Measurements from ENCODE around the gene FBXO21.
"Not testable (repeated sequence)": the region's sequence is repeated elsewhere in the genome, so short reads cannot be mapped to it uniquely, and the experiment has no call there.

Gene FBXO21, protein sequence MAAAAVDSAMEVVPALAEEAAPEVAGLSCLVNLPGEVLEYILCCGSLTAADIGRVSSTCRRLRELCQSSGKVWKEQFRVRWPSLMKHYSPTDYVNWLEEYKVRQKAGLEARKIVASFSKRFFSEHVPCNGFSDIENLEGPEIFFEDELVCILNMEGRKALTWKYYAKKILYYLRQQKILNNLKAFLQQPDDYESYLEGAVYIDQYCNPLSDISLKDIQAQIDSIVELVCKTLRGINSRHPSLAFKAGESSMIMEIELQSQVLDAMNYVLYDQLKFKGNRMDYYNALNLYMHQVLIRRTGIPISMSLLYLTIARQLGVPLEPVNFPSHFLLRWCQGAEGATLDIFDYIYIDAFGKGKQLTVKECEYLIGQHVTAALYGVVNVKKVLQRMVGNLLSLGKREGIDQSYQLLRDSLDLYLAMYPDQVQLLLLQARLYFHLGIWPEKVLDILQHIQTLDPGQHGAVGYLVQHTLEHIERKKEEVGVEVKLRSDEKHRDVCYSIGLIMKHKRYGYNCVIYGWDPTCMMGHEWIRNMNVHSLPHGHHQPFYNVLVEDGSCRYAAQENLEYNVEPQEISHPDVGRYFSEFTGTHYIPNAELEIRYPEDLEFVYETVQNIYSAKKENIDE

DNA sequence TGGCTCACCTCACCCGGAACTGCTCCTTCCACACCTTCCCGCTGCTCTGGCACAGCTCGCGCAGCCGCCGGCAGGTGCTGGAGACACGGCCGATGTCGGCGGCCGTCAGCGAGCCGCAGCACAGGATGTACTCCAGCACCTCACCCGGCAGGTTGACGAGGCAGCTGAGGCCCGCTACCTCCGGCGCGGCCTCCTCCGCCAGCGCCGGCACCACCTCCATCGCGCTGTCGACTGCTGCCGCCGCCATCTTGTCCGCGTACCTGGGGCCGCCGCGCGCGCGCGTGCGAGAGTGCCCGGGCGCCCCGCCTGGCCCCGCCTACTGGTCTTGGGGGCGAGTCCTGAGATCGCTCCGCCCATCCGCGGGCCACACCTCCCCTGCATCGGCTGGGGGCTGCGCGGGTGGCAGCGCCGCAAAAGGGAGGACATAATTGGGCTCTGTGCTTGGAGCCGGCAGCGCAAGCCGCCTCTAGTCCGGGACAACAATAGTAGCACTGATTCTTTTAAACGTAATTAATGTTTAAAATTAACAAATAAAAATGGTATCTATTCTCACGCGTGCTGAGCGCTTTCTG, at the start of gene FBXO21:
Gene FBXO21, minus strand, starts transcription at position 261 of the 572 bp plus-strand sequence. Its CDS starts 14 bp downstream, at position 247.
- peak; percentile 78 for DNase-seq

DNA sequence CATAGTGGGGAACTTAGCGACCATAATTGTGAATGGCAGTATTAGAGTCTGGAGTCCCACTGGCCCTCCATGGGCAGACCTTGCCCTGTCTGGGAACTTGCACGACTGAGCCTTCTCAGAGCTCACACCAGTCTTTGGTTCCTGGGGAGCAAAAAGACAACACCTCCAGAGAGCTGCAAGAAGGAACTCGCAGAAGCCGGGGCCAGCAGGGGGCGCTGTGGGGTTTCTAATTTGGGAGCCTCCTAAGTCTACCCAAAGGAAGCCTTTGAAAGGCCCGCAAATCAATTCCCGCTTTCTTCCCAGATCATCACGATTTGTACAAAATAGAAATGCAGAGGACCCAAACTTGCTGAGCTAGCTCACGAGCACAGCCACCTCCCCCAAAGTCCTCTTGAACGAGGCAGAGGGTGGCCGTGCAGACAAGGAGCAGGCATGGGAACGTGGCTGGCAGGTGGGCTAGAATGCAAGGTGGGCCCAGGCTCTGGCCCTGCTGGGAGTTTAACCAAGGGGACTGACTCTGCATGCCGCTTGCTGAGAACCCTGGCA, 46.3 kb upstream of the FBXO21 start:
- peak; percentile 44 for DNase-seq

DNA sequence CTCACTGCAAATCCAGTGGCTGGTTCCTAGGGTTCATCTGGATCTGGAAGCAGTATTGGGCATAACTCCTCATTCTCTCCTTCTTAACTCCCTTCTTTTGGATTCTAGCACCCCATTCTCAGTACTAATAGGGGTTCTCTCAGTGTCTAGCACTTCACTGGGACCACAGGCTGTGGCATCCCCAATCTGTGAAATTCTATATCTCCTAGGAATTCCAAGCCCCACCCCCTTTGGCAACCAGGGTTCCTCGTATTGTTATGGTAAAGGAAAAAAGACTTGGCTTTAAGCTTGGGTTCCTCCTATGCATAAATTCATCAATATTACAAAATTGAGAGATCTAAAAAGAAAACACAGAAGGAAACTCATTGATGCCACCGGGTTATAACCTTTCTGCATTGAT, 45.0 kb upstream of the FBXO21 start:
- no peak for DNase-seq

DNA sequence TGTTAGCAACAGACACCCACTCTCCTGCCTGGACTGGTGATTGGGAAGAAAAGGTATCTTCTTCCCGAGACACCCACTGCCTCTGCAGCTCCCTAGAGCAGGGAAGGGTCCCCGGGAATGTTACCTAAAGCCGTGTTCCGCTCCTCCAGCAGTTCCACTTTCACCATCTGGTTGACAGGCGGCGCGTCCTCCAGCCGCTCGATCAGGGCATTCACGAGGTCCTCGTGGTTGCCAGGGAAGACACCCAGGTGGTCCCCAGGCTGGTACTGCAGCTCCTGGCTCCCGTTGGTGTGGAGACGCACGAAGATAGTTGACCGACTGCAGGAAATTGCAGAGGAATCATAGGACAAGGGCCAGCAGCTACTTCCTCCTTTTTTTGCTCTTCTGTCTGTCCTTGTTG, 44.2 kb upstream of the FBXO21 start:
- no peak for DNase-seq

DNA sequence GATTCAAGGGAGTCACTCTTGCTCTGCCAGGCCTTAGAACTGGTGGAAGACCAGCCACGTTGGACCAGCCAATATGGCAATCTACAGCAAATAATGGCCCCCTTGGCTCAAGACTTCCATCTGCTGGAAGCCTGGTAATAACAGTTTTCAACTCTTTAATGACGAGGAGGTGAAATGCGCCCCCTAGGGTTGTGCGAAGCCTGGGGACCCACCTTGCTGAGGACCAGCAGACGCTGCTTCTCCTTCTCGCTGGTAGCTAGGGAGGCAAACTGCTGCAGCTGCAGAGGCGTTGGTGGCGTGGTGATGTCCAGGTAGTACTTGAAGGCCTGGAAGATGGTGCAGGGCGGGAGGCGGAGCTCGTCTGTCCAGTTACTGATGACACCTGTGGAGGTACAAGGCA, 41.5 kb upstream of the FBXO21 start:
- no peak for DNase-seq

DNA sequence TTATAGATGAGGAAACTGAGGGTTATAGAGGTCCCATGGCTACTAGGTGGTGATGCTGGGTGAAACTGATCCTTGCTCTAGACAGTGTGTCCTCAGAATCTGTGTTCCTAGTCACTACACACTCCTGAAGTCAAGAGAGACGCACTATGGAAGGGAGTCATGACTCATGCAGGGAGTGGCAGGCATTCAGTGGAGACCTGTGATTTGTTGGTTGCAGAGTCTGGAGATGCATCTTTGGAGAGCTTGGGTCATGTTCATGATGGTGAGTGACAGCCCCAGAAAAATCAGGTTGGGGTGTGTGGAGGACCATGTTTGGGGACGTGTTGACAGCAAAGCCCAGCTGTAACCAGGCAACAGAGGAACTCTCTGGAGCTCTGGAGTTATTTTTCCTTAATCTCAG, 38.0 kb upstream of the FBXO21 start:
- no peak for DNase-seq

DNA sequence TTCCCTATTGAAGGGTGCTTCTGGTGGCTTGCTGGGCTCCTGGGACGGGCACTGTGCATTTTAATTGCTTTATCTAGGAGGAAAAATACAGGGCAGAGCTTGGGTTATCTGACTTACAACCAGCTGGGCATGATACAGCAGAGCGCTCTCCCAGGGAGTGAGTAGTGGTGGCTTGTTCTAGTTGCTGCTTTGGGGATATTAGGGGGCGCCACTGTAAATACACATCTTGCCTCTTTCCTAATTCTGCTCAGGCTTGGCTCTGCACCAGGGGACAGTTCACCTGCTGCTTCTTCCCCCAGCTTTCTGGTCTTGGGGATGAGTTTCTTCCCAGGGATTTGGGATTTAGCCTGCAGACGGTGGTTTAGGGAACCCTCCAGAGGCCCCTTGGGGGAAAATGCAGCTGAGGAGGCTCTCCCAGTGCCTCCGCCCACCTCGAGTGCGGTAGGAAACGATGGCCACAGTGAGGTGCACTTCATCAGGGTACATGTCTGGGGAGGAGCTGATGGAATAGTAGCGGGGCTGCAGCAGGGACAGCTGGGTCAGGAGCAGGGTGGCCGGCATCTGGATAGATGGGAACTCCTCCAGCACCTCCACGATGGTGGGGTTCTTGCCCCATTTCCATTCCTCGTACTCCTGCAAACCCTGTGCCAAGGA, 36.9 kb upstream of the FBXO21 start:
- DNase-seq: no peak

DNA sequence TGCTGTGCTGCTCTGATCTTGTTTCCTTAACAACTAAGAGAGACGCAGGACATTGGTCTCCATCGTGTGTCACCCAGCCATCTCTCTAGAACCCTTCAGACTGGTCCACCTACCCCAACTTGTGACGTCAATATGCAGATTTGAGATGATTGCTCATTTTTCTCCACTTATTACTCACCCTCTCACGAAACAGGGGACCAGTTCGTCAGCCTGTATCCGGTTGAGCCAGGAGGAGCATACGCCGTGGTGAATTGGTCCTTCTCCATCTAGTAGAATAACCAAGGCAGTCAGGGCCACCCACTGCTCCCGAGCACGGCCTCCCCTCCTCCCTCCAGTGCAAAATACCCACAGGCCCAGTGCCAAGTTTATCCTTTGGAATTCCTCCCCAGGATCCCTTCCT, 36.2 kb upstream of the FBXO21 start:
- no peak for DNase-seq

DNA sequence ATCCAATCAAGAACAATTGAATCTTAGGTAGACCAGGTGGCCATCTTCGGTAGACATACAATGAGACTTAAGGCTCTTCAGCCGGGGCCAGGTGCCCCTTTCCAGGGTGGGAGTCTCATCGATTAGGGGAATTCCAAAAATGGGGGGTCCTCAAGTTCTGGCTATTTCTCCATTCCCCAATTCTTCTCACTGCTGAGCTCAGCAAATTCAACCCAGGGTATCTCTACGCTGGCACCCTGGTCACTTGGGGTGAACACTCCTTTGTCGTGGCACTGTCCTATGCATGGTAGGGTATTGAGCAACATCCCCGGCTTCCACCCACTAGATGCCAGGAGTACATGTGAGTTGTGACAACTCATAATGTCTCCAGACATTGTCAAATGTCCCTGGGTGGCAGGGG, 34.9 kb upstream of the FBXO21 start:
- DNase-seq: no peak

DNA sequence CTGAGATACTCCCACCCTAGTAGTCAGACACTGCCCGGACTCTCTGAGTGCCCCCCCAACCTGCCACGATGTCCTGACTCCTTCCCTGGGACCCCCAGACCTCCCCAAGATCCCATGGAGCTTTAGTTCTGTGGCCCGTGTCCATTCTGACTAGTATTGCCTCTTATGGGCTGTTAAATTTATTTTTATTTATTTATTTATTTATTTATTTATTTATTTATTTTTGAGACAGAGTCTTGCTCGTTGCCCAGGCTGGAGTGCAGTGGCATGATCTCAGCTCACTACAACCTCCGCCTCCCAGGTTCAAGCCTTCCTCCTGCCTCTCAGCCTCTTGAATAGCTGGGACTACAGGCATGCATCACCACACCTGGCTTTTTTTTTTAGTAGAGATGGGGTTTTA, 30.7 kb upstream of the FBXO21 start:
- not testable (repeated sequence) for DNase-seq

DNA sequence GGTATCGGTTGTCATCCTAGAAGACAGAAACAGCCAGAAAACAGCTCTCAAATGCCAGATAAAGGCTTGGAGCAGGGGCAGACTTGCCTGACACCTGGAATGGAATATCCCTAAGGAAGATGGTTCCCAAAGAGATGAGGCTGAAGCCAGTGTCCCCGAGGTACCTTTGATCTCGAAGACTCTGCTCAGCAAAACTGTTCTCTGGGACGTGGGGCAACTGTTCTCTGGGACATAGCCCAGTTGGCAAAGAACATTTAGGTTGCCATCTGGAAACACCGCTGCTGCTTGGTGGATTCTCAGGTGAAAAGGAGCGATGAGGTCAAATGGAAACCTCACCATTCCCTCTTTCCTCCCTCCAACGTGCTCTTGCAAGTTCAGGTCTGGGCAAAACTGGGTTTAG, 27.9 kb upstream of the FBXO21 start:
- DNase-seq: no peak

DNA sequence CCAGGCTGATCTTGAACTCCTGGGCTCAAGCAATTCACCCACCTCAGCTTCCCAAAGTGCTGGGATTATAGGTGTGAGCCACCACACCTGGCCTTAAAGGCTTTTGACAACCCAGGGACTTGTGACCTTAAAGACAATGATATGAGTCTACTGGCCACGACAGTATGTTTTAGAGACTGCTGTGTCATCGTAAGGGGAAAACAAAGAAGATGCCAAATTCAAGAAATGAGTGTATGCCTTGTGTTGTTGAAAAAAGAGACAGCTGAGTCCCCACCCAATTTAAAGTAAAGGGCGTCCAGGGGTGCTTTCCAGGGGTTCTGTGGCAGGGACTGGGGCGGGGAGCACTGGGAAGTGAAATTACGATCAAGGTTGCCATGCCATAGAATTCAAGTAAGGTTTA, 26.4 kb upstream of the FBXO21 start:
- DNase-seq: no peak

DNA sequence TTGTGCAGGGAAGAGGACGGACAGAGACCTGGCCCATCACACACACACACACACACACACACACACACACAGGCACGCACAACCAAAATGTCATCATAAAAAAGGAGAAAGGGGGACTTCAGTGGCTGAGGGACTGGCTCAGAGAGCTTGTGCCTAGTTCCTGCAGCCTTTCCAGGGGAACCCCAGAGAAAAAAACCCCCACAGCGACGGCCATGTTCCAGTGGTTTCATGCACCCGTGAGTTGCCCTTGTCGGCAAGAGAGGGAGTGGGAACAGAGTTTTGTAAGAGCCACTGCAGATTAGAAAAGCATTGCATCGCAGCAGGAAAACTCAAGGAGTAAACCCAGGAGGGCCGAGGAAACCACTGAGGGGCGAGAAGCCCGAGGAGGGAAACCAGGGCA, 24.5 kb upstream of the FBXO21 start:
- DNase-seq: no peak

DNA sequence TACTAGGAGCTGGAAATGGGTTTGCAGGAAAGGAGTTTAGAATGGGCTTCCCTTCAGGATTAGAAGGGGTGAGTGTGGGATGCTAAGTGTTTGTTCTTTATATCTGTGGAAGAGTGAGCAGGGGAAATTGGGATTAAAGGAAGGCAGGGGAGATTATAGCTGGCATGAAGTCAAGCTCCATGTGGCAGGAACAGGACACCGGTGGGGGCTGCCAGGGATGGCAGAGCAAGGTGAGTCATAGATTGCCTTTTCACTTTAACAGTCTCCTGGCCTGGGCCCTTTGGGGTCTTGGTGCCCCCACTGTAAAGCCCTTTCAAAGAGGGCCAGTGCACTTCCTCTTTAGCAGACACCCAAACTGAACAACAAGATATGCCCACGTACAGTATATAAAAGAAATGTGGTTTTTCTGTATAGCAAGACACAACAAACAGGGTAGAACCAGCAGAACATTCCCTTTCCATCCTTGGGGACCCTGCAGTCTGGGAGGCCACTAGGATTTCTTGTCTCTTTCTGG, 23.1 kb upstream of the FBXO21 start:
- DNase-seq: no peak

DNA sequence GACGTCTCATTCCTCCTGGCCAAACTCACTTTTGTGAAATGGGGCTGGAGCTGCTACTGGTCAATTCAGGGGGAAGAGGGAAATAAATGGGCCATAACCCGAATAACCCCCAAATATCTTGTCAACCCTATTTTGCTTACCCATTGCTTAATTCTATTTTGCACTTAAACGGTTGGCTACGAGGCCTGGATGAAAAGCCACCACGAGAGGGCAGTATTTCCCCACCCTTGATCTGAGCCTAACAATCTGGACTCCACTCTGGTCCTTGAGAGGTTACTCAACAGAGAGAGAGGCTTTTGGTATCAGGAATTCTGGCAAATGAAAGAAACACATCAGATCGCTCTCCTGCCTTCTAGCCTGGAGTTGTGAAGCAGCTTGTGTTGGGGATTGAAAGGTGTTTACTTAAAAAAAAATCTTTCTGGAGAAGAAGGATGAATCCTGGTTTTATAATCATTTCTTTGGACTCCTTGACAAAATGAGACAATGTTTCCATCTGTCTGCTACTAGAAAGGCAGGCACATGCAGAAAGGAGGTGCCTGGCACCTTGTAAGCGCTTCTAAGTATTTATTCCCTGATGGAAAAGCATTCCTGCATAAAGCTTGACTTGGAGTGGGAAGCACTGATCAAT, 22.4 kb upstream of the FBXO21 start:
- peak; percentile 31 for DNase-seq

DNA sequence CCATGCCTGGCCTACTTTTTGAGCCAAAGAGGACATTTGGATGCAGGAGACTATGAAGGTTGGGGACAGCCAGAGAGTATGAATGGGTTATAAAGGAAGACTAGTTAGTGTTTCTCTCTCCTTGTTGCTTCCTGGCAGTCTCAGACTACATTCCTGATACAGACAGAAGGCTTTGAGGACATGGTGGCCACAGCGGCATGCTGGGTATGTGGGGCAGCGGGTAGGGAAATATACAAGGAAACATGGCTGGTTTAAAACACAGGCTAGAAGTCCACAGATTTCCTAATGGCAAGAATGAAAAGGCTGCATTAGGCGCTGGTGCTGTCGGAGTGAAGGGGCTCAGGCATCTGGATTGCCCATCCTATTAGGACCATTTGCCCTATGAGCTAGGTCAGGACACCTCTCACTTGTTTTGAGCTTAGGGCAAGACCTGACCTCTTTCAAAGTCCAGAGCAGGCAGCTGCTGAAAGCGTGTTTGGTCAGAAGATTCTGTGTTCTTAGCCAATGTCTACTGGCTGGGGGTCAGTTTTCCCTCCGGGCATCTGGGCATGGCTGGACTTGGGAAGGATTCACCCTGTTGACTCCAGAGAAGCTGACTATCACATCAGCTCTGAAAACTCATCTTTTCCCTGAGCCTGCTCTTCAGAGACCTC, 20.1 kb upstream of the FBXO21 start:
- DNase-seq: no peak

DNA sequence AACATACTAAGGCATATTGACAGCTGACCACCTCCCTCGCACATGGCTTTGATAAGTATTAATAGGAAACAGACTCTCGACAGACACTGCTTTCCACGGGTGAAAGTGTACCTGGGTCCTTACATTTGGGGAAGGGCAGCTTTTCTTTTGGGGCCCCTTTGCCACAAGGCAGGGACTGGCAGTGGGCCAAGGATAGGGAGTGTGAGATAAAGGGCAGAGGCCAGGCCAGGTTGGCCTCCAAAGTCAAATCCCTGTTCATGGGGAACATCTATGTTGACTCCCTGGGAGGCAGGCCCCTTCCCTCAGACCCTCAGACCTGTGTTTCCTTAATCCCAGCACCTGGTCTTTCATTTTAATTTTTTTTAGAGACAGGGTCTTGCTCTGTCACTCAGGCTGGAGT, 19.4 kb upstream of the FBXO21 start:
- no peak for DNase-seq

DNA sequence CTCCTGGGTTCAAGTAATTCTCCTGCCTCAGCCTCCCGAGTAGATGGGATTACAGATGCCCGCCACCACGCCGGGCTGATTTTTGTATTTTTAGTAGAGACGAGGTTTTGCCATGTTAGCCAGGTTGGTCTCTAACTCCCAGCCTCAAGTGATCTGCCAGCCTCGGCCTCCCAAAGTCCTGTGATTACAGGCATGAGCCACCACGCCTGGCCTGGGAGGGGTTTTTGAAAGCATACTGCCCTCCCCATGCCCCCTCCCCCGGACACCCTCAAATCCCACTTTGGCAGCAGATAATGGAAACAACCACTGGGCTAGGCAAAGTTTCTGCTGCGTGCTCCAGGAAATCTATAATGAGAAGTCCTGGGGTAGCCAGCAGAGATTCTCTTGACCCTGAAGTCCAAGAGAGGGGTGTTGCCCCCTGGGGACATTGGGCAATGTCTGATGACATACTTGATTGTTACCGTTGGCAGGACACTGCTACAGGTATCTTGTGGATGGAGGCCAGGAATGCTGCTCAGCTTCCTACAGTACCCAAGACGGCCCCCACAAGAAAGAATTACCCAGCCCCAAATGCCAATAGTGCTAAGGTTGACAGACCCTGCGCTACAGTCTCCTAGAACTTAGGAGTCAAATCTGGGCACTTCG, 18.7 kb upstream of the FBXO21 start:
- no peak for DNase-seq

DNA sequence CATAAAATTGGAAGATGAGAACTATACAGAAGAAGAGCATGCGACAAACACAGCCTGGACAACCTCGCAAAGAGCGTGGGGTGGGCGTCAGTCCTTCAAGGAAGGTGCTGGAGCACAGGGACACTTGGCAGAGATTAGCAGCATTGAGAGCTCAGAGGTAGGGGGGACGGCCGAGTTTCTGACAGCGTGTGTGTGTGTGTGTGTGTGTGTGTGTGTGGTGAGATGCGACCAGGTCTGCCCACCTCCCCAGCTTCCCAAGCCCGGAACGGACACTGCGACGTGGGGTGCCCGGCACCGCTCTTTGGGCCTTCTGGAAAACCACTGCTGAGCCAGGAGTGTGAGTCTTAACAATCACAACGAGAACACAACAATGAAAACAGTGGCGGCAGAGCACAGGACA, 17.9 kb upstream of the FBXO21 start:
- DNase-seq: no peak

DNA sequence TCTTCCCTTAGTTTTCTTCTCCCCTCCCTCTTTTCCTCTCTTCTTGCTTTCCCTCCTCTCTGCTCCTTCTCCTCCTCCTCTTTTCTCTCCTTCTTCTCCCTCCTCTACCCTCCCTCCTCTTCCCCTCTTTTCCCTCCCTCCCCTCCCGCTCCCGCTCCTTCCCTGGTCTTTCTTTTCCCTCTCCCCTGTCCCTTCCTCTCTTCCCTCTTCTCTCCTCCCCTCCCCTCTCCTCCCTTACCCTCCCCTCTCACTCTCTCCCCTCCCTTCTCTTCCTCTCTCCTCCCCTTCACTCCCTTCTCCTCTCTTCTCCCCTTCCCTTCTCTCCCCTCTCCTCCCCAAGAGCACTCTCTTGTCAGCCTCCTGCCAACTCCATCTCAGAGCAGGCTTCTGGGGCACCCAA, 17.4 kb upstream of the FBXO21 start:
- no peak for DNase-seq

DNA sequence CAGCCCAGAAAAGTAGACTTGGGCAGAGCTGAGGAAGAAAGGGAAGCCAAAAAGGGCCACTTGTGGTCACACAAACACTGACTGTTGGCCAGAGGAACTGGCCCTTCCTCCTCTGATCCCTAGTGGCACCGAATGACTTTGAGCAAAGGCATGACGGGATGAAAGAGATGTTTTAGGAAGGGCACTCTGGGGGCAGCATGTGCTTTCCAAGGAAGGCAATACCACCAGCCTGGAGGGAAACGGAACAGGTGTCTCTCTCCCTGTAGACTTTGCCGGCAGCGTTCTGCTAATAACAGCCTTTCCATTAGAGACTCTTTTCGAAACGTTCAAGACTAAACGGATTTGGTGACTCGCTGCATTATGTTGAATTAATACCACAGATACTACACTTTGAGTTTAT, 12.3 kb upstream of the FBXO21 start:
- DNase-seq: no peak

DNA sequence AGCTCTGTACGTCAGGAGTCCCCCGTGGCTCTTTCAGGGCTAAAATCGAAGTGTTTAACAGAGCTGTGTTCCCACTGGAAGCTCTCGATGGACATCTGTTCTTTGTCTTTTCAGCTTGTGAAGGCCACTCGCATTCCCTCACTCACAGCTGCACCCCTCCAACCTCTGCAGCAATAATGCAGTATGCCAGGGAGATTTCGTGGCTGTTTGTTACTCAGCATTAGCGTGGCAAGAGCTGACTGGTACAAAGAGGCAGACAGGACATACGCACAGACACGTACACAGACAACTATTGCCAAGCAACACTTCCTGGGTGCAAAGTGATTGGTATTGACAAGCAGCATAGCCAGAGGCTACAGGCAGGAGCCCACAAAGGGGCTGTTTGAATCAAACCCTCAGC, 11.8 kb upstream of the FBXO21 start:
- DNase-seq: no peak
